ENCODE measurements around the gene RNF34. TPM values are rescaled to one million over a fixed set of nuclear protein-coding genes. Genes with fewer than 3 reads are reported as not detected.

The RNF34 gene
- total RNA-seq, 1 experiment from 2014 or later: 53.6 TPM

DNA sequence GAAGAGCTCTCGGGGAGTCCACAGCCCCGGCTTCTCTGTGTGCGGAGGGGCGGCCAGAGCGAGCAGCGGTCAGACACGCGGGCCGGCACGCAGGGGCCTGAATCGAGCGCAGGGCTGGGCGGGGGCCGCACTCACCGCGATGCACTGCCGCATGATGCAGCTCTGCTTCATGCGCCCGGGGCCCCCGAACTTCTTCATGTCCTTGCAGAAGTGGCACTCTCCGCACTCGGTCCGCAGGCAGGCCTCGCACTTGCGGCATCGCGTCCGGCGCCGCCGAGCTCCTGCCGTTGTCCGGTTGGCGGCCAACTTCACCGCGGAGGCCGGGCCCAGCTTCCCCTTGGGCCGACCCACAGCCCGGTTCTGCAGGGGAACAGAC lies 53.1 kb downstream of the RNF34 start:
- TF ChIP-seq TCF7 (CRISPR knock-in tag; IDR thresholded peaks at IDR 0.05; ENCODE audit: low read depth) (no peak), KAT7 (CRISPR knock-in tag; IDR thresholded peaks at IDR 0.05; ENCODE audit: borderline replicate concordance) (no peak), FOXK1 (CRISPR knock-in tag; IDR thresholded peaks at IDR 0.05) (no peak), FOXJ3 (CRISPR knock-in tag; IDR thresholded peaks at IDR 0.05; ENCODE audit: borderline replicate concordance) (no peak), ZNF232 (CRISPR knock-in tag; IDR thresholded peaks at IDR 0.05) (no peak), CDX4 (CRISPR knock-in tag; IDR thresholded peaks at IDR 0.05; ENCODE audit: borderline replicate concordance) (no peak), CBFB (CRISPR knock-in tag; IDR thresholded peaks at IDR 0.05; ENCODE audit: low read depth) (no peak), GABPB1 (CRISPR knock-in tag; IDR thresholded peaks at IDR 0.05) (no peak), FOXP4 (CRISPR knock-in tag; IDR thresholded peaks at IDR 0.05) (no peak), TP53 (CRISPR knock-in tag; IDR thresholded peaks at IDR 0.05) (no peak), ZNF416 (CRISPR knock-in tag; IDR thresholded peaks at IDR 0.05) (no peak), TEAD4 (CRISPR knock-in tag; IDR thresholded peaks at IDR 0.05) (no peak), GRHL2 (CRISPR knock-in tag; IDR thresholded peaks at IDR 0.05; ENCODE audit: insufficient replicate concordance, severe bottlenecking) (no peak), ETV6 (CRISPR knock-in tag; IDR thresholded peaks at IDR 0.05) (no peak), OVOL2 (CRISPR knock-in tag; IDR thresholded peaks at IDR 0.05; ENCODE audit: borderline replicate concordance) (no peak), ELF4 (CRISPR knock-in tag; IDR thresholded peaks at IDR 0.05; ENCODE audit: low read depth) (no peak), ATF2 (CRISPR knock-in tag; IDR thresholded peaks at IDR 0.05; ENCODE audit: borderline replicate concordance, low read depth) (no peak)
- TF ChIP-seq, protein P1, sequence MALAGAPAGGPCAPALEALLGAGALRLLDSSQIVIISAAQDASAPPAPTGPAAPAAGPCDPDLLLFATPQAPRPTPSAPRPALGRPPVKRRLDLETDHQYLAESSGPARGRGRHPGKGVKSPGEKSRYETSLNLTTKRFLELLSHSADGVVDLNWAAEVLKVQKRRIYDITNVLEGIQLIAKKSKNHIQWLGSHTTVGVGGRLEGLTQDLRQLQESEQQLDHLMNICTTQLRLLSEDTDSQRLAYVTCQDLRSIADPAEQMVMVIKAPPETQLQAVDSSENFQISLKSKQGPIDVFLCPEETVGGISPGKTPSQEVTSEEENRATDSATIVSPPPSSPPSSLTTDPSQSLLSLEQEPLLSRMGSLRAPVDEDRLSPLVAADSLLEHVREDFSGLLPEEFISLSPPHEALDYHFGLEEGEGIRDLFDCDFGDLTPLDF (CRISPR knock-in tag; IDR thresholded peaks at IDR 0.05): no peak
- TF ChIP-seq, protein P2, sequence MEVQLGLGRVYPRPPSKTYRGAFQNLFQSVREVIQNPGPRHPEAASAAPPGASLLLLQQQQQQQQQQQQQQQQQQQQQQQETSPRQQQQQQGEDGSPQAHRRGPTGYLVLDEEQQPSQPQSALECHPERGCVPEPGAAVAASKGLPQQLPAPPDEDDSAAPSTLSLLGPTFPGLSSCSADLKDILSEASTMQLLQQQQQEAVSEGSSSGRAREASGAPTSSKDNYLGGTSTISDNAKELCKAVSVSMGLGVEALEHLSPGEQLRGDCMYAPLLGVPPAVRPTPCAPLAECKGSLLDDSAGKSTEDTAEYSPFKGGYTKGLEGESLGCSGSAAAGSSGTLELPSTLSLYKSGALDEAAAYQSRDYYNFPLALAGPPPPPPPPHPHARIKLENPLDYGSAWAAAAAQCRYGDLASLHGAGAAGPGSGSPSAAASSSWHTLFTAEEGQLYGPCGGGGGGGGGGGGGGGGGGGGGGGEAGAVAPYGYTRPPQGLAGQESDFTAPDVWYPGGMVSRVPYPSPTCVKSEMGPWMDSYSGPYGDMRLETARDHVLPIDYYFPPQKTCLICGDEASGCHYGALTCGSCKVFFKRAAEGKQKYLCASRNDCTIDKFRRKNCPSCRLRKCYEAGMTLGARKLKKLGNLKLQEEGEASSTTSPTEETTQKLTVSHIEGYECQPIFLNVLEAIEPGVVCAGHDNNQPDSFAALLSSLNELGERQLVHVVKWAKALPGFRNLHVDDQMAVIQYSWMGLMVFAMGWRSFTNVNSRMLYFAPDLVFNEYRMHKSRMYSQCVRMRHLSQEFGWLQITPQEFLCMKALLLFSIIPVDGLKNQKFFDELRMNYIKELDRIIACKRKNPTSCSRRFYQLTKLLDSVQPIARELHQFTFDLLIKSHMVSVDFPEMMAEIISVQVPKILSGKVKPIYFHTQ (CRISPR knock-in tag; IDR thresholded peaks at IDR 0.05): no peak
- TF ChIP-seq, protein P3, sequence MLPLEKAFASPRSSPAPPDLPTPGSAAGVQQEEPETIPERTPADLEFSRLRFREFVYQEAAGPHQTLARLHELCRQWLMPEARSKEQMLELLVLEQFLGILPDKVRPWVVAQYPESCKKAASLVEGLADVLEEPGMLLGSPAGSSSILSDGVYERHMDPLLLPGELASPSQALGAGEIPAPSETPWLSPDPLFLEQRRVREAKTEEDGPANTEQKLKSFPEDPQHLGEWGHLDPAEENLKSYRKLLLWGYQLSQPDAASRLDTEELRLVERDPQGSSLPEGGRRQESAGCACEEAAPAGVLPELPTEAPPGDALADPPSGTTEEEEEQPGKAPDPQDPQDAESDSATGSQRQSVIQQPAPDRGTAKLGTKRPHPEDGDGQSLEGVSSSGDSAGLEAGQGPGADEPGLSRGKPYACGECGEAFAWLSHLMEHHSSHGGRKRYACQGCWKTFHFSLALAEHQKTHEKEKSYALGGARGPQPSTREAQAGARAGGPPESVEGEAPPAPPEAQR (CRISPR knock-in tag; IDR thresholded peaks at IDR 0.05): no peak
- H3K27me3 Mint-ChIP-seq (ENCODE audit: low read depth): no peaks in the 10 kb centered on the region
- DNase-seq (ENCODE audit: low spot score) (no peak), ATAC-seq (no peak)
- peaks cover 29% of the 10 kb centered on the region for H3K4me1 Mint-ChIP-seq
- H3K27ac Mint-ChIP-seq: no peak overlapping the region; the same call in 1 of the 2 replicates
- H3K4me3 Mint-ChIP-seq: no peak overlapping the region
- ChIA-PET CTCF (interaction anchor here (1.5 to 8.7 kb wide), 3 partner anchors 9 to 216 kb away, joined by 3 to 71 read pairs (median 6); no protein-coding TSS in a partner anchor), POLR2A (no interaction called here)
- H3K36me3 Mint-ChIP-seq: peaks cover 17% of the 10 kb centered on the region
- no peaks in the 10 kb centered on the region for H3K9me3 Mint-ChIP-seq

Data from WTC11 (cell line).